HFF-Myc (cell line): ENCODE data around the gene MDM1.
A peak's percentile ranks its signal among the peaks of the same experiment; 100 is the strongest.

Experiments used
- DNase-seq: peaks from one replicate; pipeline ENCODE4 v3.0.0-alpha.2; 2011; ENCODE audit warnings: low read depth; ENCODE audit errors: extremely low read depth
- H3K4me3 ChIP-seq: replicated peaks from 2 replicates; pipeline ENCODE4 v1.5.1; 2011; ENCODE audit warnings: low read depth, mild to moderate bottlenecking, control low read depth, low read length
- TF ChIP-seq, protein P1 (sequence below): IDR thresholded peaks from 2 replicates; pipeline ENCODE4 v1.5.1; 2012; ENCODE audit warnings: mild to moderate bottlenecking, low read depth, low read length, control low read depth; ENCODE audit errors: missing control alignments

The MDM1 gene

DNA sequence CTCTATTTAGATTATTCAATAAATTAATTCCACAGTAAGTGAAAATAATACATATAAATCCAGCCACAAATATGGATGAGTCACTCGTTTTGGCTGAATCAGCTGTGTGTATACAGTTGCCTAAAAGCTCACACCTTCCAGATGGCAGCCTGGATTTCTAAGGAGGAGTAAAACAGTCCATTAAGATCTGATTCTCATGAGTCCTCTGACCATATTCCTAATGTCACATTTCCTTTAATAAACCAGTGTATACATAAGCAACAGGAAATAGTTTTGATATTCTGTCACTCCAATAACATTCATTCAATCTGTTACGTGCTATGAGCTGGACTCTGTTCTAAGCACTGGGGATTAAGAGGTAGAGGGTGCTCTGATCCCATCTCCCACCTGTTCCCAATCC, 21.8 kb downstream of the MDM1 start:
- TF ChIP-seq, protein P1, sequence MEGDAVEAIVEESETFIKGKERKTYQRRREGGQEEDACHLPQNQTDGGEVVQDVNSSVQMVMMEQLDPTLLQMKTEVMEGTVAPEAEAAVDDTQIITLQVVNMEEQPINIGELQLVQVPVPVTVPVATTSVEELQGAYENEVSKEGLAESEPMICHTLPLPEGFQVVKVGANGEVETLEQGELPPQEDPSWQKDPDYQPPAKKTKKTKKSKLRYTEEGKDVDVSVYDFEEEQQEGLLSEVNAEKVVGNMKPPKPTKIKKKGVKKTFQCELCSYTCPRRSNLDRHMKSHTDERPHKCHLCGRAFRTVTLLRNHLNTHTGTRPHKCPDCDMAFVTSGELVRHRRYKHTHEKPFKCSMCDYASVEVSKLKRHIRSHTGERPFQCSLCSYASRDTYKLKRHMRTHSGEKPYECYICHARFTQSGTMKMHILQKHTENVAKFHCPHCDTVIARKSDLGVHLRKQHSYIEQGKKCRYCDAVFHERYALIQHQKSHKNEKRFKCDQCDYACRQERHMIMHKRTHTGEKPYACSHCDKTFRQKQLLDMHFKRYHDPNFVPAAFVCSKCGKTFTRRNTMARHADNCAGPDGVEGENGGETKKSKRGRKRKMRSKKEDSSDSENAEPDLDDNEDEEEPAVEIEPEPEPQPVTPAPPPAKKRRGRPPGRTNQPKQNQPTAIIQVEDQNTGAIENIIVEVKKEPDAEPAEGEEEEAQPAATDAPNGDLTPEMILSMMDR: no peak
- no peak overlapping the region for H3K4me3 ChIP-seq
- peak; percentile 51 for DNase-seq

DNA sequence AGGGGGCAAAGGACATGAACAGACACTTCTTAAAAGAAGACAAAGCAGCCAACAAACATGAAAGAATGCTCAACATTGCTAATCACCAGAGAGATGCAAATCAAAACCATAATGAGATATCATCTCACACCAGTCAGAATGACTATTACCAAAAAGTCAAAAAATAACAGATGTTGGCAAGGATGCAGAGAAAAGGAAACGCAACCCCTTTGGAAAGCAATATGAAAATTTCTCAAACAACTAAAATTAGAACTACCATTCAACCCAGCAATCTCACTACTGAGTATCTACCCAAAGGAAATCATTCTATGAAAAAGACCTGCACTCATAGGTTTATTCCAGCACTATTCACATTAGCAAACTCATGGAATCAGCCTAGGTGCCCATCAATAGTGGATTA, 25.6 kb downstream of the MDM1 start:
- no peak for DNase-seq
- TF ChIP-seq, protein P1: no peak
- H3K4me3 ChIP-seq: no peak overlapping the region

DNA sequence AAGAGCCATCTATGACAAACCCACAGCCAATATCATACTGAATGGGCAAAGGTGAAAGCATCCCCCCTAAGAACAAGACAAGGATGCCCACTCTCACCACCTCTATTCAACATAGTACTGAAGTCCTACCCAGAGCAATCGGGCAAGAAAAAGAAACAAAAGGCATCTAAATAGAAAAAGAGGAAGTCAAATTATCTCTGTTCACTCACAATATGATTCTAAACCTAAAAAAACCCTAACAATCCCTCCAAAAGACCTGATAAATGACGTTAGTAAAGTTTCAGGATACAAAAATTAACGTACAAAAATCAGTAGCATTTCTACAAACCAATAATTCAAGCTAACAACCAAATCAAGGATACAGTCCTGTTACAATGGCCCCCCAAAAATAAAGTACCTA, 26.9 kb downstream of the MDM1 start:
- TF ChIP-seq, protein P1: no peak
- H3K4me3 ChIP-seq: no peak overlapping the region
- no peak for DNase-seq

DNA sequence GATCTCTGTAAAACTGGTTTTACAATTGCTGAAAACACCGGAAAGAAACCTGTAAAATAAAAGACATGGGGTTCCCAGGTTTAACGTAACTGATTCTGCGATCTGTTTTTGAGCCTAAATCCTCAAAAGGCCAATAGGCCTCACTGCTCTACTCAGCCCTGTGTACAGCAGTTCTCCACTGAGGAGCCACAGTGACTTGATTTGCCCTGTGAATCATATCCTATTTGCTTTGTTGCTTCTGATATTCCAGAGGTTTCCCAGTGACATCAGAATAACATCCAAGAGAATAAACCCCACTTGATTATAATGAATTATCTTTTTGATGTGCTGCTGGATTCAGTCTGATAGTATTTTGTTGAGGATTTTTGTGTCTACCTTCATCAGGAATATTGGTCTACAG, 27.5 kb downstream of the MDM1 start:
- TF ChIP-seq, protein P1: no peak
- DNase-seq: no peak
- H3K4me3 ChIP-seq: no peak overlapping the region

DNA sequence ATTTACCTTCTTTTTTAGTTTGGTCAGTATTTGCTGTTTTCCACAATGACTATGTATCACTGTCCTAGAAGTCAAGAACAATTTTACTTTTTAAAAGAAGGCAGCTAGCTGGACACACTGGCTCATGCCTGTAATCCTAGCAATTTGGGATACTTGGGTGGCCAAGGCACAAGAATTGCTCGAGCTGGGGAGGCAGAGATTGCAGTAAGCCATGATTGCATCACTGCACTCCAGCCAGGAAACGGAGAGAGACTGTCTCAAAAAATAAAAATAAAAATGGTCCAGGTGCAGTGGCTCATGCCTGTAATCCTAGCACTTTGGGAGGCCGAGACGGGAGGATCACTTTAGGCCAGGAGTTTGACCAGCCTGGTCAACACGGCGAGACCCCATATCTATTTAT, 28.3 kb downstream of the MDM1 start:
- H3K4me3 ChIP-seq: no peak overlapping the region
- no peak for DNase-seq
- TF ChIP-seq, protein P1: no peak

DNA sequence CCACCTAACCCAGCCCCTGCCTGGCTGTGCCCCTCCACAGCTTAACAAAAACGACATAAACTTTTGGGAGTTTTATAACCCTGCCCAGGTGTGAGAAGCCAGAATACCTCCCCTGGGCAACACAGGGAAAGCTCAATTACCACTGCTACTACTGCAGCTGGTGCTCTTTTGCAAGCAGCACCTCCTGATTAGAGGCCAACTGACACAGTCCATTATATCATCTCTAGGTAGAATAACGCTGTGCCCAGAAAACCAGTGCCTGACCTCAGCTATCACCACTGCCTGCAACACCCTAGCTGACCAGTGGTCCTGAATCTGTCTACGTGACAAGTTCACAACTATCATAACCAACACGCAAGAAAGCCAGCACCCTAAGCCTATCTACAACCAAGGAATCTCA, 34.2 kb downstream of the MDM1 start:
- no peak for DNase-seq
- H3K4me3 ChIP-seq: no peak overlapping the region
- TF ChIP-seq, protein P1: no peak

DNA sequence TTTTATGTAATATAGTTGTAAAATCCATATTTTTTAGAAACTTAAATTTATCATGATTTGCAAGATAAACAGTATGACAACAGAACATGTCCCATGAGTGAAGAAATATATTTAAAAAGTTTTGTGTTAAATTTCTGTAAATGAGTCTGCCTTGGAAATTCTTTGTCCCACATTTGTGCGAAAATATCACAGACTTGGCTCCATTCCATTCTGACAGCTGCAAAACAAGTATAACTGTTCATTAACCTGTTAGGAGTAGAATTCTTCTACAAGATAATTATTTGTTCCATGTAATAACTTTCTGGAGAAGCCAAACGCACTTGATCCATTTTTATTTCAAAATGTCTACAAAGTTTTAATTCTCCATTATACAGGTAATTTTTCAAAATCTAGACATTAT, 37.9 kb downstream of the MDM1 start:
- no peak overlapping the region for H3K4me3 ChIP-seq
- TF ChIP-seq, protein P1: no peak
- DNase-seq: no peak
